H1 (cell line): ENCODE data around the gene SPATS2L. TPM values are rescaled to one million over a fixed set of nuclear protein-coding genes. Genes with fewer than 3 reads are reported as not detected.

Experiments
- BACH1 ChIP-seq: IDR thresholded peaks from 2 replicates; pipeline ENCODE4 v1.6.1; 2012; ENCODE audit warnings: low read length, improper control_type of control experiment
- CTBP2 ChIP-seq: IDR thresholded peaks from 2 replicates; pipeline ENCODE4 v1.7.0; 2011; ENCODE audit warnings: borderline replicate concordance, mild to moderate bottlenecking, moderate library complexity, mixed read lengths, low read length; ENCODE audit not compliant: insufficient read depth, insufficient read length
- HDAC2 ChIP-seq, 2 experiments: fragments of 300-600 bp in 1 of 2; sonication (generic) in 1 of 2; IDR thresholded peaks; 2 replicates each; pipeline ENCODE4 v1.6.1; 2011 to 2012; ENCODE audit warnings: low read depth in 2 of 2, low read length in 2 of 2, mild to moderate bottlenecking in 2 of 2, moderate library complexity in 2 of 2, borderline replicate concordance in 1 of 2, inconsistent platforms in 1 of 2
- HDAC6 ChIP-seq: IDR thresholded peaks from one replicate; pipeline ENCODE4 v1.7.1; 2012; ENCODE audit warnings: low read depth, mild to moderate bottlenecking, inconsistent platforms, low read length, moderate library complexity
- KDM4A ChIP-seq: IDR thresholded peaks from one replicate; pipeline ENCODE4 v1.7.1; 2012; ENCODE audit warnings: low read depth, mild to moderate bottlenecking, moderate library complexity, low read length, inconsistent platforms; ENCODE audit not compliant: severe bottlenecking
- PHF8 ChIP-seq: fragments of 200-600 bp; sonication (generic); conservative IDR thresholded peaks from 2 replicates; pipeline ENCODE4 v1.7.1; 2012; ENCODE audit warnings: low read depth, mild to moderate bottlenecking, inconsistent platforms, low read length, moderate library complexity
- TAF1 ChIP-seq: IDR thresholded peaks from 2 replicates; pipeline ENCODE4 v1.6.1; 2011; ENCODE audit warnings: mild to moderate bottlenecking, low read depth, low read length
- TEAD4 ChIP-seq: IDR thresholded peaks from 2 replicates; pipeline ENCODE4 v1.6.1; 2012; ENCODE audit warnings: low read depth, low read length, inconsistent platforms, mixed read lengths
- polyA plus RNA-seq, 7 experiments: library from polyadenylated mRNA; depleted of rRNA in 3 of 7; stranded (reverse) in 5 of 7; unstranded in 2 of 7; fragments of >200 nt in 5 of 7; fragments of 200-250 nt in 2 of 7; gene quantifications; 1 replicate in 5 of 7; 2 replicates in 1 of 7; 4 replicates in 1 of 7; pipeline versions ENCODE4 v1.2.1 to v1.2.3, GENCODE V29; 2011 to 2013; ENCODE audit warnings: missing spikeins in 2 of 7, mixed read lengths in 2 of 7
- total RNA-seq: library from RNA; stranded (reverse); fragmentation: NEBNext Ultra II Directional; extraction: Animal tissue kit (Norgen Biotek cat#: 25700); gene quantifications from 2 replicates; pipeline ENCODE4 v1.2.1, GENCODE V29; 2021

The SPATS2L gene
- total and polyA plus RNA-seq, 2 of the 8 experiments (the other 6 are each of a cell fraction or from before 2014, with no cell fraction given): 67.3 to 189 TPM

- no peak for TF ChIP-seq KDM4A
- no peak for TF ChIP-seq PHF8
- TF ChIP-seq BACH1: no peak
- no peak for TF ChIP-seq CTBP2
- no peak for TF ChIP-seq TEAD4
- no peak for TF ChIP-seq TAF1
- no peak for TF ChIP-seq HDAC6
- no peak for TF ChIP-seq HDAC2 (IDR thresholded peaks at IDR 0.05; ENCODE audit: borderline replicate concordance in 1 of 2, low read depth in 2 of 2, low read length in 2 of 2)
Observed at GRCh38 chr2:200469708-200470211, 163.3 kb downstream of the SPATS2L start (continued).
